GM23338 (cell line): Measurements from ENCODE around the gene NINL. TPM values are rescaled to one million over a fixed set of nuclear protein-coding genes. Genes with fewer than 3 reads are reported as not detected.

ENCODE experiments used
- ATAC-seq: fragments of 200-7000 bp; cut with Tn5 transposase; 3 replicates; pipeline ENCODE4 v1.9.1; 2020
- DNase-seq: peaks from one replicate; pipeline ENCODE4 v3.0.0-alpha.2; 2015; ENCODE audit warnings: low spot score
- H2AFZ ChIP-seq: fragments of 200-600 bp; sonication (generic); 2 replicates; pipeline ENCODE4 v1.8.0; 2016; ENCODE audit warnings: antibody characterized with exemption, mild to moderate bottlenecking, moderate library complexity
- H3F3A ChIP-seq: fragments of 200-600 bp; sonication (generic); replicated peaks from 2 replicates; pipeline ENCODE4 v1.8.0; 2017; ENCODE audit warnings: antibody characterized with exemption, mixed run types, low read depth
- H3K27ac ChIP-seq: fragments of 200-600 bp; sonication (generic); 2 replicates; pipeline ENCODE4 v1.6.1; 2016; ENCODE audit warnings: low read depth
- H3K27me3 ChIP-seq: fragments of 200-600 bp; sonication (generic); 2 replicates; pipeline ENCODE4 v1.8.0; 2016; ENCODE audit warnings: mild to moderate bottlenecking, mixed run types, moderate library complexity; ENCODE audit not compliant: insufficient read depth
- H3K36me3 ChIP-seq: fragments of 200-600 bp; sonication (generic); 2 replicates; pipeline ENCODE4 v1.8.0; 2016; ENCODE audit warnings: mild to moderate bottlenecking; ENCODE audit not compliant: insufficient read depth
- H3K4me1 ChIP-seq: fragments of 200-600 bp; sonication (generic); 2 replicates; pipeline ENCODE4 v1.8.0; 2016; ENCODE audit warnings: mild to moderate bottlenecking, moderate library complexity; ENCODE audit not compliant: insufficient read depth
- H3K4me2 ChIP-seq: fragments of 200-600 bp; sonication (generic); 2 replicates; pipeline ENCODE4 v1.7.1; 2017; ENCODE audit warnings: mixed run types
- H3K4me3 ChIP-seq: fragments of 200-600 bp; sonication (generic); 2 replicates; pipeline ENCODE4 v1.6.1; 2016; ENCODE audit warnings: mixed run types
- H3K79me2 ChIP-seq: fragments of 200-600 bp; sonication (generic); replicated peaks from 2 replicates; pipeline ENCODE4 v1.8.0; 2017; ENCODE audit warnings: mild to moderate bottlenecking; ENCODE audit not compliant: insufficient read depth
- H3K9me2 ChIP-seq: fragments of 200-600 bp; sonication (generic); 2 replicates; pipeline ENCODE4 v1.8.0; 2017; ENCODE audit not compliant: insufficient read depth
- H4K20me1 ChIP-seq: fragments of 200-600 bp; sonication (generic); replicated peaks from 2 replicates; pipeline ENCODE4 v1.8.0; 2017; ENCODE audit warnings: mild to moderate bottlenecking; ENCODE audit not compliant: insufficient read depth
- H3K27ac Mint-ChIP-seq: 2 replicates; pipeline ENCODE4 v1.8.0; 2020; ENCODE audit warnings: inconsistent platforms, mild to moderate bottlenecking, moderate library complexity, mixed read lengths
- H3K27me3 Mint-ChIP-seq: 3 replicates; pipeline ENCODE4 v1.8.0; 2022; ENCODE audit warnings: low read depth, mild to moderate bottlenecking, moderate library complexity, mixed read lengths, inconsistent platforms; ENCODE audit not compliant: insufficient read depth, poor library complexity
- H3K36me3 Mint-ChIP-seq: 3 replicates; pipeline ENCODE4 v1.8.0; 2021; ENCODE audit warnings: low read depth, mild to moderate bottlenecking, inconsistent platforms, moderate library complexity, mixed read lengths
- H3K4me1 Mint-ChIP-seq: 3 replicates; pipeline ENCODE4 v1.8.0; 2020; ENCODE audit warnings: mild to moderate bottlenecking, inconsistent platforms, mixed read lengths
- H3K4me3 Mint-ChIP-seq: 3 replicates; pipeline ENCODE4 v1.8.0; 2021; ENCODE audit warnings: moderate library complexity, mild to moderate bottlenecking, inconsistent platforms, mixed read lengths
- H3K9me3 Mint-ChIP-seq: 3 replicates; pipeline ENCODE4 v1.8.0; 2020; ENCODE audit warnings: moderate library complexity, mild to moderate bottlenecking, inconsistent platforms, mixed read lengths
- CREB1 ChIP-seq: fragments of 250-450 bp; sonication (Bioruptor Pico); IDR thresholded peaks from 2 replicates; pipeline ENCODE4 v1.5.0; 2020; ENCODE audit warnings: low read depth, mild to moderate bottlenecking, moderate library complexity
- CTCF ChIP-seq, 2 experiments: fragments of 200-600 bp in 1 of 2; sonication (generic) in 1 of 2; conservative IDR thresholded peaks; 2 replicates each; pipeline versions ENCODE4 v1.5.1 to v1.6.1; 2016 to 2017; ENCODE audit warnings: antibody characterized with exemption in 2 of 2, low read depth in 2 of 2, mild to moderate bottlenecking in 2 of 2, moderate library complexity in 1 of 2
- ETS1 ChIP-seq: IDR thresholded peaks from 2 replicates; pipeline ENCODE4 v1.6.1; 2016; ENCODE audit warnings: antibody characterized with exemption
- EZH2 ChIP-seq: fragments of 200-600 bp; sonication (generic); IDR thresholded peaks from one replicate; pipeline ENCODE4 v1.8.0; 2017; ENCODE audit warnings: antibody characterized with exemption, mild to moderate bottlenecking, low read depth; ENCODE audit not compliant: unreplicated experiment
- EZH2phosphoT487 ChIP-seq: fragments of 200-600 bp; sonication (generic); IDR thresholded peaks from one replicate; pipeline ENCODE4 v1.8.1; 2018; ENCODE audit warnings: antibody characterized with exemption; ENCODE audit not compliant: unreplicated experiment
- JUNB ChIP-seq: IDR thresholded peaks from one replicate; pipeline ENCODE4 v1.6.1; 2016; ENCODE audit warnings: antibody characterized with exemption; ENCODE audit not compliant: unreplicated experiment
- NANOG ChIP-seq: IDR thresholded peaks from 2 replicates; pipeline ENCODE4 v1.6.1; 2016; ENCODE audit warnings: antibody characterized with exemption, borderline replicate concordance
- POLR2AphosphoS5 ChIP-seq: IDR thresholded peaks from 2 replicates; pipeline ENCODE4 v1.6.1; 2016; ENCODE audit warnings: antibody characterized with exemption, low read depth
- REST ChIP-seq: IDR thresholded peaks from one replicate; pipeline ENCODE4 v1.6.1; 2018; ENCODE audit warnings: antibody characterized with exemption; ENCODE audit not compliant: unreplicated experiment
- STAT1 ChIP-seq: IDR thresholded peaks from one replicate; pipeline ENCODE4 v1.6.1; 2016; ENCODE audit warnings: antibody characterized with exemption; ENCODE audit not compliant: unreplicated experiment
- ZNF114 ChIP-seq: fragments of 250-450 bp; sonication (Bioruptor Pico); IDR thresholded peaks from 2 replicates; pipeline ENCODE4 v1.5.0; 2020; ENCODE audit warnings: mild to moderate bottlenecking, moderate library complexity
- ZNF331 ChIP-seq: fragments of 250-450 bp; sonication (Bioruptor Pico); IDR thresholded peaks from 2 replicates; pipeline ENCODE4 v1.5.0; 2020; ENCODE audit warnings: low read depth, mild to moderate bottlenecking, moderate library complexity
- ZNF462 ChIP-seq: fragments of 250-450 bp; sonication (Bioruptor Pico); IDR thresholded peaks from 2 replicates; pipeline ENCODE4 v1.5.0; 2020; ENCODE audit warnings: mild to moderate bottlenecking, moderate library complexity
- polyA plus RNA-seq: library from polyadenylated mRNA; unstranded; fragments of >200 nt; fragmentation: Nextera tagmentation; extraction: Ambion mirVana; gene quantifications from 2 replicates; pipeline ENCODE4 v1.2.1, GENCODE V29; 2016
- total RNA-seq: library from RNA; depleted of rRNA; stranded (reverse); fragments of >200 nt; shearing (Covaris generic); gene quantifications from 2 replicates; pipeline ENCODE4 v1.2.3, GENCODE V29; 2014

The NINL gene
- total and polyA plus RNA-seq, 2 experiments from 2014 or later = 18.0 to 31.2 TPM

- peaks cover 39% of the 10 kb centered on the region for H3K4me1 ChIP-seq
- peaks cover 7% of the 10 kb centered on the region for H3K27me3 Mint-ChIP-seq
- no peak for TF ChIP-seq ZNF331
- no peak for TF ChIP-seq CREB1 (CRISPR knock-in tag)
- no peak for TF ChIP-seq STAT1
- TF ChIP-seq ETS1 = no peak
- no peak for TF ChIP-seq EZH2phosphoT487
- TF ChIP-seq ZNF114 = no peak
- TF ChIP-seq ZNF462 (CRISPR knock-in tag) = no peak
- TF ChIP-seq EZH2 = no peak
- TF ChIP-seq JUNB = no peak
- no peak for TF ChIP-seq REST
- TF ChIP-seq CTCF (conservative IDR thresholded peaks at IDR 0.05; ENCODE audit: low read depth in 2 of 2) = no peak
- TF ChIP-seq POLR2AphosphoS5 = no peak
- TF ChIP-seq NANOG = no peak
- no peaks in the 10 kb centered on the region for H3K27me3 ChIP-seq
- peaks cover 19% of the 10 kb centered on the region for H4K20me1 ChIP-seq
- DNase-seq = no peak
- 0 out of 2 replicates have a peak, but pooled peaks cover 2% of the 10 kb centered on the region for H3K36me3 ChIP-seq
- peaks cover 62% of the 10 kb centered on the region for H3K79me2 ChIP-seq
- H3K27ac ChIP-seq = no peak overlapping the region
- H2AFZ ChIP-seq = no peak overlapping the region
- H3F3A ChIP-seq = no peaks in the 10 kb centered on the region
- no peak for ATAC-seq
- no peak overlapping the region for H3K4me2 ChIP-seq
- H3K9me2 ChIP-seq = no peaks in the 10 kb centered on the region
- H3K4me1 Mint-ChIP-seq = peaks cover 68% of the 10 kb centered on the region
- H3K9me3 Mint-ChIP-seq = no peaks in the 10 kb centered on the region; the same call in 1 of the 3 replicates
- no peak overlapping the region for H3K4me3 Mint-ChIP-seq
- H3K4me3 ChIP-seq = no peak overlapping the region
- H3K36me3 Mint-ChIP-seq = peaks cover 10% of the 10 kb centered on the region; the same call in 2 of the 3 replicates
- peak overlapping the region; percentile 10 for H3K27ac Mint-ChIP-seq
These were observed 49.6 kb downstream of the NINL start for GRCh38 chr20:25535762-25536161.
